EL (cell line): Measurements from ENCODE around the gene SLC38A10.

Source experiments
- DNase-seq: peaks from one replicate; pipeline ENCODE4 v3.0.0-alpha.2; 2016

Gene SLC38A10

GRCh38 chr17:81222906-81223761 lies 72.0 kb downstream of the SLC38A10 start, which contains the start of gene CEP131:
Gene CEP131 (minus strand): TSS chr17:81222965. CDS start chr17:81220056, 2,909 bp downstream.
- peak; percentile 99 for DNase-seq

- DNase-seq = no peak
Observed at GRCh38 chr17:81222620-81222905, 72.5 kb downstream of the SLC38A10 start.

- DNase-seq = peak; percentile 27
Observed at GRCh38 chr17:81221842-81222619, 73.1 kb downstream of the SLC38A10 start.

- DNase-seq = no peak
Observed at GRCh38 chr17:81221371-81221841, 73.7 kb downstream of the SLC38A10 start.

GRCh38 chr17:81219476-81220180 lies 75.5 kb downstream of the SLC38A10 start:
- DNase-seq = no peak

- no peak for DNase-seq
Observed at GRCh38 chr17:81218991-81219390, 76.1 kb downstream of the SLC38A10 start.

GRCh38 chr17:81218459-81218858 lies 76.6 kb downstream of the SLC38A10 start:
- no peak for DNase-seq

GRCh38 chr17:81217491-81217890 lies 77.6 kb downstream of the SLC38A10 start:
- DNase-seq = no peak

GRCh38 chr17:81213978-81214377 lies 81.1 kb downstream of the SLC38A10 start:
- DNase-seq = no peak

GRCh38 chr17:81212365-81212764 lies 82.7 kb downstream of the SLC38A10 start:
- DNase-seq = no peak

- no peak for DNase-seq
Observed at GRCh38 chr17:81210868-81211267, 84.2 kb downstream of the SLC38A10 start.

GRCh38 chr17:81210466-81210865 lies 84.6 kb downstream of the SLC38A10 start:
- no peak for DNase-seq

- no peak for DNase-seq
Observed at GRCh38 chr17:81209141-81209540, 86.0 kb downstream of the SLC38A10 start.

GRCh38 chr17:81208651-81209050 lies 86.5 kb downstream of the SLC38A10 start:
- DNase-seq = no peak

GRCh38 chr17:81207610-81208581 lies 87.2 kb downstream of the SLC38A10 start:
- no peak for DNase-seq

- DNase-seq = no peak
Observed at GRCh38 chr17:81206657-81207056, 88.5 kb downstream of the SLC38A10 start.

GRCh38 chr17:81206166-81206565 lies 88.9 kb downstream of the SLC38A10 start:
- DNase-seq = no peak

GRCh38 chr17:81204578-81204977 lies 90.5 kb downstream of the SLC38A10 start:
- no peak for DNase-seq

GRCh38 chr17:81203136-81203535 lies 92.0 kb downstream of the SLC38A10 start:
- DNase-seq = no peak

- DNase-seq = no peak
Observed at GRCh38 chr17:81202318-81202717, 92.8 kb downstream of the SLC38A10 start.

GRCh38 chr17:81200695-81201580 lies 94.2 kb downstream of the SLC38A10 start:
- peak; percentile 56 for DNase-seq
